Measurements from ENCODE around the gene FOXN3. TPM values are rescaled to one million over a fixed set of nuclear protein-coding genes. Genes with fewer than 3 reads are reported as not detected.
A peak's percentile ranks its signal among the peaks of the same experiment; 100 is the strongest.
"Not testable (repeated sequence)": the region's sequence is repeated elsewhere in the genome, so short reads cannot be mapped to it uniquely, and the experiment has no call there.

Gene FOXN3
- polyA plus RNA-seq, 3 donors = 38.7 to 57.4 (median 42.0) TPM

GRCh38 chr14:89155491-89155890 is 261.5 kb downstream of the FOXN3 start:
- no peak overlapping the region for H2AFZ ChIP-seq (ENCODE audit: insufficient read depth, low read depth, low read length, poor library complexity, severe bottlenecking)
- intact Hi-C loops (cut with micrococcal nuclease) = no loop called here
- no peak overlapping the region for H3K27ac Mint-ChIP-seq
- peaks cover 0 to under 1% (median 0%) of the 10 kb centered on the region in 3 donors for H3K27me3 Mint-ChIP-seq (ENCODE audit: low read depth in 3 of 3)
- H3K4me3 ChIP-seq (replicated peaks in 1 of 3; ENCODE audit: low read depth in 2 of 3, low read length in 3 of 3) = no peak overlapping the region
- H3K27ac ChIP-seq (ENCODE audit: low read depth in 1 of 2, low read length in 2 of 2) = no peak overlapping the region
- DNase-seq = no peak
- H3K79me2 ChIP-seq (ENCODE audit: insufficient read depth, low read length) = no peaks in the 10 kb centered on the region
- no peak overlapping the region for H3K9ac ChIP-seq (ENCODE audit: insufficient read depth, low read length, poor library complexity, severe bottlenecking)
- no peaks in the 10 kb centered on the region for H3K27me3 ChIP-seq (ENCODE audit: control insufficient read depth in 2 of 2, insufficient read depth in 2 of 2, low read length in 2 of 2)
- H3K4me1 ChIP-seq (ENCODE audit: control insufficient read depth in 1 of 2, insufficient read depth in 2 of 2, low read length in 2 of 2) = peaks cover 4% of the 10 kb centered on the region in 2 donors
- H3K9me3 Mint-ChIP-seq = peaks cover 12 to 20% (median 15%) of the 10 kb centered on the region in 7 donors
- H3K4me2 ChIP-seq (replicated peaks; ENCODE audit: extremely low read depth, low read length, poor library complexity, severe bottlenecking) = no peak overlapping the region
- peaks cover 45 to 56% of the 10 kb centered on the region in 2 donors for H3K36me3 Mint-ChIP-seq
- H3K4me1 Mint-ChIP-seq = peaks cover 9% of the 10 kb centered on the region
- no peaks in the 10 kb centered on the region for H4K20me1 ChIP-seq (ENCODE audit: insufficient read depth, low read length)
- H3K36me3 ChIP-seq (replicated peaks in 1 of 2; ENCODE audit: control insufficient read depth in 1 of 2, insufficient read depth in 2 of 2, low read length in 2 of 2) = peaks cover 16 to 29% of the 10 kb centered on the region in 2 donors
- H3K4me3 Mint-ChIP-seq = no peak overlapping the region
- TF ChIP-seq CTCF (IDR thresholded peaks at IDR 0.05) = no peak
- WGBS (ENCODE audit: insufficient coverage) = 70% methylated on average over 3 of the region's 5 CpGs
- peaks cover 8 to 15% of the 10 kb centered on the region in 2 donors for H3K9me3 ChIP-seq (replicated peaks in 1 of 2; ENCODE audit: control insufficient read depth in 1 of 2, insufficient read depth in 1 of 2, low read length in 2 of 2)

GRCh38 chr14:89151693-89152092 is 265.3 kb downstream of the FOXN3 start:
- H3K9ac ChIP-seq (ENCODE audit: insufficient read depth, low read length, poor library complexity, severe bottlenecking); H3K79me2 ChIP-seq (ENCODE audit: insufficient read depth, low read length); H3K4me1 Mint-ChIP-seq; DNase-seq; H3K4me3 ChIP-seq (replicated peaks in 1 of 3; ENCODE audit: low read depth in 2 of 3, low read length in 3 of 3); H3K27me3 ChIP-seq (ENCODE audit: control insufficient read depth in 2 of 2, insufficient read depth in 2 of 2, low read length in 2 of 2); H3K4me1 ChIP-seq (ENCODE audit: control insufficient read depth in 1 of 2, insufficient read depth in 2 of 2, low read length in 2 of 2); intact Hi-C loops (cut with micrococcal nuclease); H4K20me1 ChIP-seq (ENCODE audit: insufficient read depth, low read length); H3K4me3 Mint-ChIP-seq; H3K27ac ChIP-seq (ENCODE audit: low read depth in 1 of 2, low read length in 2 of 2); H3K4me2 ChIP-seq (replicated peaks; ENCODE audit: extremely low read depth, low read length, poor library complexity, severe bottlenecking); H3K27me3 Mint-ChIP-seq (ENCODE audit: low read depth in 3 of 3); H2AFZ ChIP-seq (ENCODE audit: insufficient read depth, low read depth, low read length, poor library complexity, severe bottlenecking): not testable (repeated sequence)
- H3K9me3 ChIP-seq (replicated peaks in 1 of 2; ENCODE audit: control insufficient read depth in 1 of 2, insufficient read depth in 1 of 2, low read length in 2 of 2) = peaks cover 8 to 15% of the 10 kb centered on the region in 2 donors
- Mint-ChIP-seq H3K36me3 (peaks cover 17 to 33% of the 10 kb centered on the region in 2 donors), H3K27ac (peak overlapping the region in 2 of 7 donors; percentile 14 to 35), H3K9me3 (peaks cover 12 to 20% (median 15%) of the 10 kb centered on the region in 7 donors)
- WGBS (ENCODE audit: insufficient coverage) = no CpG with 5 or more reads among the region's 2 CpGs
- peaks cover 9 to 16% of the 10 kb centered on the region in 2 donors for H3K36me3 ChIP-seq (replicated peaks in 1 of 2; ENCODE audit: control insufficient read depth in 1 of 2, insufficient read depth in 2 of 2, low read length in 2 of 2)

Measured in CD14-positive monocyte (primary cell).